AG04450 (cell line): ENCODE measurements around the gene AATK. TPM values are rescaled to one million over a fixed set of nuclear protein-coding genes. Genes with fewer than 3 reads are reported as not detected.

Source experiments
- CTCF ChIA-PET: fragments of 300-600, 350-600 bp; formaldehyde crosslinking; extraction: SDS; loops from one replicate; lab custom pipeline; 2022; ENCODE audit warnings: antibody characterized with exemption, inconsistent platforms; lab: Charles Lee
- POLR2A ChIA-PET: fragments of 350-600 bp; formaldehyde crosslinking; extraction: SDS; loops from one replicate; lab custom pipeline; 2021; ENCODE audit warnings: antibody characterized with exemption, inconsistent platforms; lab: Yijun Ruan, JAX
- DNase-seq: peaks from one replicate; pipeline ENCODE4 v3.0.0-alpha.2; 2011; ENCODE audit warnings: low read depth, low spot score
- H3K27ac ChIP-seq: one replicate; pipeline ENCODE4 v1.5.1; 2012; ENCODE audit warnings: low read depth, low read length, control low read depth
- H3K27me3 ChIP-seq: one replicate; pipeline ENCODE4 v1.6.0; 2012; ENCODE audit warnings: low read length; ENCODE audit not compliant: control insufficient read depth, insufficient read depth
- H3K4me3 ChIP-seq: 2 replicates; pipeline ENCODE4 v1.5.1; 2011; ENCODE audit warnings: mild to moderate bottlenecking, low read depth, low read length, control low read depth
- H3K9me3 ChIP-seq: 2 replicates; pipeline ENCODE4 v1.5.1; 2012; ENCODE audit warnings: low read length; ENCODE audit not compliant: control insufficient read depth, insufficient read depth
- CTCF ChIP-seq: IDR thresholded peaks from 2 replicates; pipeline ENCODE4 v1.5.1; 2011; ENCODE audit warnings: low read depth, low read length, control low read depth, inconsistent platforms
- polyA plus RNA-seq: library from polyadenylated mRNA; depleted of rRNA; stranded (reverse); fragments of >200 nt; gene quantifications from 2 replicates; pipeline ENCODE4 v1.2.3, GENCODE V29; 2011

Gene AATK
- polyA plus RNA-seq, 1 experiment, result 0.16 TPM

DNA sequence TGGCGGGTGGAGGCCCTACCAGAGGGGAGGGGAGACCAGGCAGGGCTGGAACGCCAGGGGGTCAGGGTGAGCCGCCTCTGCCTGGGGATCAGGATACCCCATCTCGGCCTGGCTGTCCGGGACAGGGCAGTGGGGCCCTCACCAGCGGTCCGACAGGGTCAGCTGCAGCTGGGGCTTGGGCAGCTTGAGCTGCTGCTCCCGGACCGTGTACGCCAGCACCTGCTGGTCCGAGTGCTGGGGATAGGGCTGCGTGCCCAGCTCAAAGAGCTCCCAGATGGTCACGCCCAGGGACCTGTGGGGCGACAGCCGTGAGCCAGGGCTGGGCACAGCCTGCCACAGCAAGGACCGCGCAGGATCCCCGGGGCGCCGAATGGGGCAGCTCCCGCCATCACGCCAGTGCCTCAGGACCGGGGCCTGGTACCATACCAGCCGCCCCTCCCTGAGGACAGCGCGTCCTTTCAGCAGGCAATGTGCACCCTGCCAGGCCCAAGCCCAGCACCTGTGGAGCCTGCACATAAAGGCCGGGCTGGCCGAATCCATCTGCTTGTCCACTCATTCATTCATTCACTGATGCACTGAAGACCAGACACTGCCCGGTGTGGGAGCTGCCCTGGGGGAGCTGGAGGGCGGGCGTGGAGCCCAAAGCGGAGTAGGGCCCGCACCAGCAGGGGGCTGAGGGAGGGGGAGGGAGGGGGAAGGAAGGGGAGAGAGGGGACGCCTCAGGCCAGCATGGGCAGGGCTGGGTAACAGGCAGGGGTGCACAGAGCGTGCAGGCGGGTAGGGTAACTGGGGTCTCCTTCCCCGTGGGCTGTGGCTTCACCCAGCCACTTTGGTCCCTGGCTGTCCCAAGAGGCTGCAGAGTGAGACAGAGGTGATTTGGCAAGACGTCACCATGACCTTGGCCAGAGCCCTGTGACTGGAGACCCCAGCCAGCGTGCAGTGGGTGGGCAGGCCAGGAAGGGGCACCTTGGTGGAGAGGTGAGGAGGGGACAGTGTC lies 42.7 kb downstream of the AATK start:
- POLR2A ChIA-PET, result no interaction called here
- peaks cover 5% of the 10 kb centered on the region; the same call in 1 of the 2 replicates for H3K9me3 ChIP-seq
- no peak for TF ChIP-seq CTCF
- DNase-seq, result no peak
- CTCF ChIA-PET, result no interaction called here
- no peak overlapping the region for H3K4me3 ChIP-seq
- H3K27ac ChIP-seq, result no peak overlapping the region
- peaks cover 26% of the 10 kb centered on the region for H3K27me3 ChIP-seq

- POLR2A ChIA-PET, result interaction anchor here (0.6 kb wide), 1 partner anchor 149 kb away, joined by 3 read pairs; no protein-coding TSS in a partner anchor
- Histone ChIP-seq H3K9me3 (peaks cover 5% of the 10 kb centered on the region; the same call in 1 of the 2 replicates), H3K4me3 (no peak overlapping the region), H3K27ac (no peak overlapping the region), H3K27me3 (peaks cover 22% of the 10 kb centered on the region)
- DNase-seq, result no peak
- TF ChIP-seq CTCF, result no peak
- CTCF ChIA-PET, result interaction anchor here (1.1 kb wide), 1 partner anchor 24 kb away, joined by 3 read pairs; no protein-coding TSS in a partner anchor
Observed at GRCh38 chr17:81121841-81122733, 43.9 kb downstream of the AATK start.

DNA sequence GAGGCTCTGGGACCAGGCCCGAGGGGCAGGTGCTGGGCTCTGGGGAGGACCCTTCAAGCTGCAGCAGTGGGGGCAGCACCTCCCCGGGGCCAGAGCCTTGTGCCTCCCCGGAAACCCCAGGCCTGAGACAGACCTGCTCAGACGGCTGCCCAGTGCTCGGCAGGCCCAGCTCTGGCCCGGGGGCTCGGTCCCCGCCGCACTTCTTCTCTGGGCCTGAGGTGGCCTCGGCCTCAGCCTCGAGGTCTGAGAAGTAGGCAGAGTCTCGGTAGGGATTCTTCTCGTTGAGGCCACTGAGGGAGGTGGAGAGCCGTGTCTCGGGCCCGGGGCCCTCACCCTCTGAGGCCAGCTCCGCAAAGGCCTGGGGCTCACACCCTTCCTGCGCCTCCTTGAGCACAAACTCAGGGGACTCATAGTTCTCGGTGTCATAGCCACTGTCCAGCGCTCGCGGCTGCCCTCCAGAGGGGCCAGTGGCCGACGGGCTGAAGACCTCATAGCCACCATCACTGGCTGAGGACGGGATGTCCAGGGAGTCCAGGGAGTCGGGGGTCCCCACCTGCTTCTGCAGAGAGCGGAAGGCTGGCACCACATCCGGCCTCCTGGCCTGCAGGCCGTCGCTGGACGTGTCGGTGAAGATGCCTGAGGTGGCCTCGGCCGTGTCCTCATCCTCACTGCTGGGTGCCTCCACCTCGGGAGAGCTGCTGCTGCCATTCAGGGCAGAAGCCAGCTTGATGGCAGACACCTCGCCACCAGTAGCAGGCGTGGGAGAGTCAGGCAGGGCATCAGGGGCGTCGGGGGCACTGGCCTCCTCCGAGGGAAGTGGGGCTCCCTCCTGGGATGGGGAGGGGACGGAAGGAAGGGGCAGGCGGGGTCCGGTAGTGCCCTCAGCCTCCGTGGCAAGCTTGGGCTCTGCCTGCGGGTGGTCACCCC lies 45.1 kb downstream of the AATK start:
- no peak for TF ChIP-seq CTCF
- DNase-seq, result no peak
- CTCF ChIA-PET, result interaction anchor here (1.1 kb wide), 1 partner anchor 23 kb away, joined by 3 read pairs; no protein-coding TSS in a partner anchor

DNA sequence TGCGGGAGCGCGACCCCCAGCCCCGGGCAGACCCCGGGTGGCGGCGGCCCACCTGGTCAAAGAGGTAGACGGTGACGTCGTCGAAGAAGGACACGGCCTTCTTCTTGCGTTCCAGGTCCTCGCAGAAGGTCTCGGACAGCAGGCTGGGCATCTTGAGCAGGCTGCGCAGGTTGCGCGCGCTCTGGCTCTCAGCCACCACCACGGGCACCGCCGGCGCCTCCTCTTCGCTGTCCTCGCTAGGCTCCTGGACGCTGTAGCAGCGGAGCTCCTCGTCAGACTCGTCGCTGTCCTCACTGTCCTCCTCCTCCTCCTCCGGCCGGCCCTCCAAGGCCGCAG lies 45.9 kb downstream of the AATK start:
- POLR2A ChIA-PET, result no interaction called here
- CTCF ChIA-PET, result no interaction called here

More for the DNA sequence above, 45.1 kb downstream of the AATK start:
- H3K4me3 ChIP-seq, result no peak overlapping the region
- POLR2A ChIA-PET, result interaction anchor here (0.6 kb wide), 1 partner anchor 148 kb away, joined by 3 read pairs; no protein-coding TSS in a partner anchor
- no peak overlapping the region for H3K27ac ChIP-seq
- peaks cover 19% of the 10 kb centered on the region for H3K27me3 ChIP-seq
- peaks cover 5% of the 10 kb centered on the region; the same call in 1 of the 2 replicates for H3K9me3 ChIP-seq

More for the DNA sequence above, 45.9 kb downstream of the AATK start:
- no peak overlapping the region for H3K4me3 ChIP-seq
- TF ChIP-seq CTCF, result no peak
- H3K27ac ChIP-seq, result no peak overlapping the region
- H3K27me3 ChIP-seq, result peaks cover 17% of the 10 kb centered on the region
- H3K9me3 ChIP-seq, result peaks cover 5% of the 10 kb centered on the region; the same call in 1 of the 2 replicates
- DNase-seq, result no peak
